D721Med (cell line): ENCODE measurements around the gene EXOC6B.
"Not testable (repeated sequence)": the region's sequence is repeated elsewhere in the genome, so short reads cannot be mapped to it uniquely, and the experiment has no call there.

Experiments used
- DNase-seq: peaks from one replicate; pipeline ENCODE4 v3.0.0; 2011; ENCODE audit warnings: low spot score; ENCODE audit not compliant: insufficient read length
- FAIRE-seq: peaks from 2 replicates; lab custom pipeline; 2011; peaks lifted over from hg19 to GRCh38; lab: Jason Lieb, UNC
- TF ChIP-seq, protein P1 (sequence below): IDR thresholded peaks from 2 replicates; pipeline ENCODE4 v1.5.1; 2012; ENCODE audit warnings: mild to moderate bottlenecking, control low read depth; ENCODE audit not compliant: insufficient read depth; ENCODE audit errors: missing control alignments

The EXOC6B gene

DNA sequence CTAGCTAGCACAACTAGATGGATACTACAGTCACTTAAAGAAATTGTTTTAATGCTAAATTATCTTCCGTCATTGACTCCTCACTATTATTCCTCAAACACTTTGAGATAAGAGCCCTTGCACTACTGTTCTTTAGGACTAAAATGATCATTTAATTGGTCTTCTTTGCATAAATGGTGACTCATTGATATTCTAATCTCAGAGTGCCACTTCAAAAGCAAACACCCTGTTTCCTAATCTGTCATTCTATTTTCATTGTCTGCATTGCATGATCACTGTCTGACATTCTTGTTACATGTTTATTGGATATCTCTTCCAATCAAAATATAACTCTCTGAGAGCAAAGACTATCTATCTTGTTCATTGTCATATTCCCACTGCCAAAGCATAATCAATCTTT, 313.9 kb downstream of the EXOC6B start:
- DNase-seq (no peak), FAIRE-seq (no peak)
- TF ChIP-seq, protein P1, sequence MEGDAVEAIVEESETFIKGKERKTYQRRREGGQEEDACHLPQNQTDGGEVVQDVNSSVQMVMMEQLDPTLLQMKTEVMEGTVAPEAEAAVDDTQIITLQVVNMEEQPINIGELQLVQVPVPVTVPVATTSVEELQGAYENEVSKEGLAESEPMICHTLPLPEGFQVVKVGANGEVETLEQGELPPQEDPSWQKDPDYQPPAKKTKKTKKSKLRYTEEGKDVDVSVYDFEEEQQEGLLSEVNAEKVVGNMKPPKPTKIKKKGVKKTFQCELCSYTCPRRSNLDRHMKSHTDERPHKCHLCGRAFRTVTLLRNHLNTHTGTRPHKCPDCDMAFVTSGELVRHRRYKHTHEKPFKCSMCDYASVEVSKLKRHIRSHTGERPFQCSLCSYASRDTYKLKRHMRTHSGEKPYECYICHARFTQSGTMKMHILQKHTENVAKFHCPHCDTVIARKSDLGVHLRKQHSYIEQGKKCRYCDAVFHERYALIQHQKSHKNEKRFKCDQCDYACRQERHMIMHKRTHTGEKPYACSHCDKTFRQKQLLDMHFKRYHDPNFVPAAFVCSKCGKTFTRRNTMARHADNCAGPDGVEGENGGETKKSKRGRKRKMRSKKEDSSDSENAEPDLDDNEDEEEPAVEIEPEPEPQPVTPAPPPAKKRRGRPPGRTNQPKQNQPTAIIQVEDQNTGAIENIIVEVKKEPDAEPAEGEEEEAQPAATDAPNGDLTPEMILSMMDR: no peak

DNA sequence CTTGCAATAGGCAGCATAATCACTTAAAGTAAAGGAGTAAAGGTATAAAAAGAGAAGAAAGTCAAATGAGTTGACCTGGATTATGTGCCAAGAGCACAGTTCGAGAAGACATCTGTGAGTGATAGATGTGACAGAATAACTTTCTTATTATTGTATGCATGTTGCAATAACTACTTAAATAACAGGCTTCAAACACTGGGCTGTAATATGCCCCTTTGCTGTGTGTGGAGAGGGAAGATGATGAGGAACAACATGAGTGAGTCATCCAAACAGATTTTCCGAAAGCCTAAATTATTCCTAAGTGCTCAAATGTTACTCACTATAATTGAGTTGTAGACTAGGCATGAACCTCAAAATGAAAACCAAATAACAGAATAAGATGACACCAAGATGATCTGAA, 328.1 kb downstream of the EXOC6B start:
- TF ChIP-seq, protein P1: no peak
- no peak for DNase-seq
- no peak for FAIRE-seq

DNA sequence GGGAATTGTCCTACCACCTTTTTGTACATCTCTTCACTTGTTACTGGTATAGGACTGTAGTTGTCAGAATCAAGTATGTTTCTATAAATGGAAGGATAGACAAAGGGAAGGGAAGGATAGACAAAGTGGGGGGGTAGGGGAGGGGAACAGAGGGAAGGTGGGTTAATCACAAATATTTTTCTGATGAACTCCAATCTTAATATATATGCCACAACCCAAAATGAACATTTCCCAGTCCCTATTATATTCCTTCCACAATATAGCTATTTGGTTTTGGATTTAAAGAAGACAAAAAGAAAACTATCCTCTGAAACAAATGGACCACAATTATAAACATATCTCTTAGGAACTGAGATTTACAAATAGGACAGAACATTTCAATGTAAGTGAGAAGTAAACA, 329.4 kb downstream of the EXOC6B start:
- DNase-seq: no peak
- TF ChIP-seq, protein P1: no peak
- FAIRE-seq: no peak

DNA sequence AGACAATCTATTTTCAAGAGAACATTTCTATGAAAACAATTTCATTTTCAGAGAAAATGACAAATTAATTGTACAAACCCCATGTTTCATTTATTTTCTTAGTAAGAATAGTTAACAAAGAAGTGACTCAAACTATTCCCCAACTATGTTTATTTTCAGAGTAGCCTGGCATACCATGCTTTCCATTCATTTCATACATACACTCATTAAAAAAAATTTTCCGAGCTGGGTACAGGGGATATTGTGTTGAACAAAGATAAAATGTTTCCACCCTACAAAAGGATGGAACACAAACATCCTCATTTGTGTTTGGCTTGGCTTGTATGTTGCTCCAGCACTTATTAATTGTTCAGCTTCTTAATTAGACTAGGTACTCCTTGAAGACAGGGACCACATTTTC, 331.4 kb downstream of the EXOC6B start:
- DNase-seq (no peak), FAIRE-seq (no peak)
- TF ChIP-seq, protein P1: no peak

DNA sequence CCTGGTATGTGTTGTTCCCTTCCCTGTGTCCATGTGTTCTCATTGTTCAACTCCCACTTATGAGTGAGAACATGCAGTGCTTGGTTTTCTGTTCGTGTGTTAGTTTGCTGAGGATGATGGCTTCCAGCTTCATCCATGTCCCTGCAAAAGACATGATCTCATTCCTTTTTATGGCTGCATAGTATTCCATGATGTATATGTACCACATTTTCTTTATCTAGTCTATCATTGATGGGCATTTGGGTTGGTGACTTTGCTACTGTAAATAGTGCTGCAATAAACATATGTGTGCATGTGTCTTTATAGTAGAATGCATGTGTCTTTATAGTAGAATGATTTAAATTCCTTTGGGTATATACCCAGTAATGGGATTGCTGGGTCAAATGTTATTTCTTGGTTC, 341.2 kb downstream of the EXOC6B start:
- not testable (repeated sequence) for DNase-seq, FAIRE-seq

DNA sequence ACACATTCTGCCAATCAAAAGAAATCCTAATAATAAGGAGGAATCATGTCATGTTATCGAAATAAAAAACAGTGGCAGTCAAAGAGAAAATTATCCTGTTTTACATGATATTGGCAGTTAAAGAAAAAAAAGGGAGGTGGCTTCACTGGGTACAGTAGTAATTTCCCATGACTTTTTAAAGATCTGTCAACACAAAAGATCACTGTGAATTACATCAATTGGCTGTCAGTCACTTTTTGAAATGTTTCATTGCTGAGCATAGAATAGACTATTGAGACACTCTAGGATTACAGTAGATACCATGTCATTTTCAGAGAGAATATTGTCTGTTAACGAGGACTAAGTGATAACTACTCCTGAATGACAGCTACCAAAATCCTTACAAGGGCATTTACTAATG, 342.5 kb downstream of the EXOC6B start:
- FAIRE-seq (no peak), DNase-seq (no peak)
- TF ChIP-seq, protein P1: no peak

DNA sequence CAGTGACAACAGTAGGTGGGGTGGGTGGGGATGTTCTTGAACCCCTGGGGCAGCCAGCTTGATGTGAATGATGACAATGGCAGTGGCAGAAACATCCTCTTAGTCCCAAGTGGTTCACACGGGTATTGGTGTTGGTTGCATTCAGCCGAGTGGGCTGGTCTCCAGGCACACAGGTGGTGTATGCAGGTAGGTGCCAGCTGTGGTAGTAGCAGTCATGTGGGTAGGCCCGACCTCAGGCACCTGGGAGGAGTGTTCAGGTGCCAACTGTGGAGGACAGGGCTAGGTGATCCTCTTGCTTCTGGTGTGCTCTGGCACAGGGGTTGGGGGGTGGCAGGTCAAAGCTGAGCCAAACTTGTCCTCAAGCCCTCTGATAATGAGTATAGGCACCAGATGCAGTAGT, 350.6 kb downstream of the EXOC6B start:
- DNase-seq (no peak), FAIRE-seq (no peak)
- TF ChIP-seq, protein P1: no peak
